ENCODE results near the gene ACSL4.

Gene ACSL4

GRCh38 chrX:109776432-109776831, 43.4 kb upstream of the ACSL4 start:
- no peaks in the 10 kb centered on the region for H4K20me1 ChIP-seq (ENCODE audit: control insufficient read depth, insufficient read depth, low read depth, low read length)
- no peaks in the 10 kb centered on the region for H3K9me3 ChIP-seq (ENCODE audit: control insufficient read depth, insufficient read depth, low read length)
- no peaks in the 10 kb centered on the region for H3K27me3 ChIP-seq (ENCODE audit: control insufficient read depth, low read length)
- H3K4me3 ChIP-seq (ENCODE audit: low read length) = no peak overlapping the region
- no peak for TF ChIP-seq CTCF (IDR thresholded peaks at IDR 0.05; ENCODE audit: low read depth, low read length, poor library complexity, severe bottlenecking)
- TF ChIP-seq EZH2phosphoT487 (IDR thresholded peaks at IDR 0.05; ENCODE audit: borderline replicate concordance, low read length) = no peak
- H3K9me2 ChIP-seq (replicated peaks; ENCODE audit: control insufficient read depth, low read length) = no peaks in the 10 kb centered on the region
- H3K36me3 ChIP-seq (ENCODE audit: control insufficient read depth, low read length) = no peaks in the 10 kb centered on the region
- H3K4me1 ChIP-seq (ENCODE audit: control insufficient read depth, low read length) = no peaks in the 10 kb centered on the region
- H3K27ac ChIP-seq (ENCODE audit: low read depth, low read length) = no peak overlapping the region
- H3K4me2 ChIP-seq (ENCODE audit: low read length) = no peak overlapping the region
- no peaks in the 10 kb centered on the region for H3F3A ChIP-seq (ENCODE audit: control insufficient read depth, insufficient read depth)
- no peaks in the 10 kb centered on the region for H3K79me2 ChIP-seq (ENCODE audit: control insufficient read depth, low read length)

DNA sequence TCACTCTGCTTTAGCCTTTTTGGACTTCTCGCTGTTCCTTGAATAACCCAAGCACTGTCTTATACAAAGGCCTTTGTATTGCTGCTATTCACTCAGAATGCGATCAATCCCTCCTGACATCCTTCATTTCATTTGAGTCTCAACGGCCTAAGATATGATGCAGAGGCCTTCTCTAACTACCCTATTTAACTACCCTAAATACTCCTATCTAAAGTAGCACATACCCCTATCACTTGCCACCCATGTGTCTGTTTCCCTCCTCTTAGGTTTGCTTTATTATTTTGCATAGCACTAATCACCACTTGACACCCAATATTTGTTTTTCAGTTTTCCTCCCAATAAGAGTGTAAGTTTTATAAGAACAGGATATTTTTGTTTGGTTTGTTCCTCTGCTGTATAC, 42.3 kb upstream of the ACSL4 start:
- Histone ChIP-seq H3F3A (ENCODE audit: control insufficient read depth, insufficient read depth) (no peaks in the 10 kb centered on the region), H3K9me3 (ENCODE audit: control insufficient read depth, insufficient read depth, low read length) (no peaks in the 10 kb centered on the region), H3K79me2 (ENCODE audit: control insufficient read depth, low read length) (no peaks in the 10 kb centered on the region), H3K27ac (ENCODE audit: low read depth, low read length) (no peak overlapping the region), H3K4me2 (ENCODE audit: low read length) (no peak overlapping the region), H3K27me3 (ENCODE audit: control insufficient read depth, low read length) (no peaks in the 10 kb centered on the region), H4K20me1 (ENCODE audit: control insufficient read depth, insufficient read depth, low read depth, low read length) (no peaks in the 10 kb centered on the region), H3K4me3 (ENCODE audit: low read length) (no peak overlapping the region), H3K36me3 (ENCODE audit: control insufficient read depth, low read length) (no peaks in the 10 kb centered on the region), H3K4me1 (ENCODE audit: control insufficient read depth, low read length) (no peaks in the 10 kb centered on the region), H3K9me2 (replicated peaks; ENCODE audit: control insufficient read depth, low read length) (no peaks in the 10 kb centered on the region)
- TF ChIP-seq CTCF (IDR thresholded peaks at IDR 0.05; ENCODE audit: low read depth, low read length, poor library complexity, severe bottlenecking) (no peak), EZH2phosphoT487 (IDR thresholded peaks at IDR 0.05; ENCODE audit: borderline replicate concordance, low read length) (no peak)

- H3K4me1 ChIP-seq (ENCODE audit: control insufficient read depth, low read length) = no peaks in the 10 kb centered on the region
- H3K27me3 ChIP-seq (ENCODE audit: control insufficient read depth, low read length) = no peaks in the 10 kb centered on the region
- no peaks in the 10 kb centered on the region for H3K9me3 ChIP-seq (ENCODE audit: control insufficient read depth, insufficient read depth, low read length)
- H3K27ac ChIP-seq (ENCODE audit: low read depth, low read length) = no peak overlapping the region
- no peak overlapping the region for H3K4me3 ChIP-seq (ENCODE audit: low read length)
- H3K36me3 ChIP-seq (ENCODE audit: control insufficient read depth, low read length) = no peaks in the 10 kb centered on the region
- no peak overlapping the region for H3K4me2 ChIP-seq (ENCODE audit: low read length)
- TF ChIP-seq CTCF (IDR thresholded peaks at IDR 0.05; ENCODE audit: low read depth, low read length, poor library complexity, severe bottlenecking) = no peak
- TF ChIP-seq EZH2phosphoT487 (IDR thresholded peaks at IDR 0.05; ENCODE audit: borderline replicate concordance, low read length) = no peak
- no peaks in the 10 kb centered on the region for H3K9me2 ChIP-seq (replicated peaks; ENCODE audit: control insufficient read depth, low read length)
- no peaks in the 10 kb centered on the region for H3K79me2 ChIP-seq (ENCODE audit: control insufficient read depth, low read length)
- H4K20me1 ChIP-seq (ENCODE audit: control insufficient read depth, insufficient read depth, low read depth, low read length) = no peaks in the 10 kb centered on the region
- no peaks in the 10 kb centered on the region for H3F3A ChIP-seq (ENCODE audit: control insufficient read depth, insufficient read depth)
These were observed 41.6 kb upstream of the ACSL4 start for GRCh38 chrX:109774706-109775105.

- H3K4me3 ChIP-seq (ENCODE audit: low read length) = no peak overlapping the region
- no peak overlapping the region for H3K27ac ChIP-seq (ENCODE audit: low read depth, low read length)
- no peaks in the 10 kb centered on the region for H3K36me3 ChIP-seq (ENCODE audit: control insufficient read depth, low read length)
- no peaks in the 10 kb centered on the region for H3K9me3 ChIP-seq (ENCODE audit: control insufficient read depth, insufficient read depth, low read length)
- no peaks in the 10 kb centered on the region for H3K27me3 ChIP-seq (ENCODE audit: control insufficient read depth, low read length)
- H3F3A ChIP-seq (ENCODE audit: control insufficient read depth, insufficient read depth) = no peaks in the 10 kb centered on the region
- H3K79me2 ChIP-seq (ENCODE audit: control insufficient read depth, low read length) = no peaks in the 10 kb centered on the region
- no peaks in the 10 kb centered on the region for H3K9me2 ChIP-seq (replicated peaks; ENCODE audit: control insufficient read depth, low read length)
- no peaks in the 10 kb centered on the region for H4K20me1 ChIP-seq (ENCODE audit: control insufficient read depth, insufficient read depth, low read depth, low read length)
- H3K4me2 ChIP-seq (ENCODE audit: low read length) = no peak overlapping the region
- TF ChIP-seq CTCF (IDR thresholded peaks at IDR 0.05; ENCODE audit: low read depth, low read length, poor library complexity, severe bottlenecking) (no peak), EZH2phosphoT487 (IDR thresholded peaks at IDR 0.05; ENCODE audit: borderline replicate concordance, low read length) (no peak)
- no peaks in the 10 kb centered on the region for H3K4me1 ChIP-seq (ENCODE audit: control insufficient read depth, low read length)
These were observed 41.1 kb upstream of the ACSL4 start for GRCh38 chrX:109774136-109774535.

Measured in DOHH2 (cell line).